GM21390 (cell line): Measurements from ENCODE around the gene TP73.

Source experiments
- ATAC-seq: cut with Tn5 transposase; IDR thresholded peaks from one replicate; pipeline ENCODE4 v1.9.1; 2021; ENCODE audit not compliant: unreplicated experiment

The TP73 gene

GRCh38 chr1:3651930-3652547, at the start of gene TP73:
TP73 (plus strand) TSS chr1:3652516; CDS start chr1:3682366, 29,850 bp downstream.
- no peak for ATAC-seq

DNA sequence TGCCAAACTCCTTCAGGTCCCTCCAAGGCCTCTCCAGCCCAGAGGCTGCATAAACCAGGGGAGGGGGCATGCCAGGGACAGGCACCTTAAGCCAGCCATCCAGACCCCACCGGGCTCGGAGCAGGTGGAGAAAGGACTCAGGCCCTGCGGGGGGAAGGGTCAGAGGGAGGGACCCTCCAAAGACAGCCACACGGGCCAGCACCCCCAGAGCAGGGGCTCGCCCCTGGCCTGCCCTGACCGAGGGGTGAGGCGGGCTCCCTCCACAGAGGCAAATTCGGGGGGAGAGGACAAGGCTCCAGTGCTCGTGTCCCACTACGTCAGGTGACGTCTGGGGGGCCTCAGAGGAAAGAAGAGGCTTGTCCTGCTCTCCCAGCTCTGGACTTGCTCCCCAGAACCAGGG, 49.2 kb upstream of the TP73 start:
- ATAC-seq = no peak

DNA sequence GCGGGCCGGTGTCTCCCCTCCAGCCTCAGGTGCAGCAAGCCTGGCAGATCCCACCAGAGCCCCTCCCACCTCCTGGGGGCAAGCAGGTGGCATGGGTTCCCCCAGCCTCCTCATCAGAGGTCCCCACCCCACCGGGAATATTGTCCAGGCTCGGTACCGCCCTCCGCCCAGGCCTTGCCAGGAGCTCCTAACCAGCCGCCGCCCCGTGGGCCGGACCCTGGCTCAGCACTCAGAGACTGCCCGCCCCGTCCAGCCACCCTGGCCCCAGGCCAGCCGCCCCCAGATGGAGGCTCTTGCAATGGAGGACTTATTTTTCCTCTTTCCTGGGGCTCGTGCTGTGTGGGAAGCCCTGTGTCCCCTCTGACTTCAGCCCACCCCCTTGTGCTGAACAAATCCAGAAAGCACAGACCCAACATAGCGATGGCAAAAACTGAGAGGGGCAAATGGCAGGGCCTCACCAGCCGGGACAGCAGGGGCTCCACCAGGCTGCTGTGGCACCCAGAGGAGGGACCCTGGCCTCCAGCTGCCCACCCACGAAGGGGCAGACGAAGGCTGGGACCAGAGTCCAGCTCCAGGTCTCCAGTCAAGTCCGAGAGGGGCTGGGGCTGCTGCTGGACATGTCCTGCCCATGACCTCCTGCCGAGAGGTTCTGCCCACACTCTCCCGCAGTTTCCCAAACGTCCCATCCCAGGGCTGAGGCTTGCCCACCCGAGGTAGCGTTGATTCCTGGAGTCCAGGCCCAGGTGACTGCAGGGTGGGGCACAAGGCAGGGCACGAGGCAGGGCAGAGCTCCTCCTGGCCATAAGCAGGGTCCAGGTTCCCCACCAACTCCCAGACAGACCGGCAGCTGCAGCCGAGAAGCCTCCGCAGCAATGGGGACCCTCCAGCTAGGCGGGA, 48.5 kb upstream of the TP73 start:
- ATAC-seq = no peak

DNA sequence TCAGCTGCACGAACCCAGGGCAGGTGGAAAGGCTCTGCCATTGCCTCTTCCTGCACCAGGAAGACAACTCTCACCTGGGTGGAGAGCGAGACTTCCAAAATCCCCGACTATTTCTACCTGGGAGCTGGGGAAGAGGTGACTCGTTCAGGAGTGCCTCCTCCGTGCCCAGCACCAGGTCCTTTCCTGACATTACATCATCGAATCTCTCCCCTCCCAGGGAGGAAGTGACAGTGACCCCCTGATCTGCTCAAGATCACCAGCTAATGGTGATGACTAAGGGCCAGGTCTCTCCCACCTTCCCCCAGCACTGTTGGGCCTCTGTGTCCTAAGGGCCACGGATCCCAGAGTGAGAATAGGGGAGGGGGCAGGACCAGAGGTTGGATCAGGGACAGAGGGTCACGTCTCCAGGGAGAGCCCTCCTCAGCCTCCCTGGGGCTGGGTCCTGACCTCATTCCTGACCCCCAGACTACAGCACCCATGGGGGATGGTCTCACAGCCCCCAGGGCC, 47.8 kb upstream of the TP73 start:
- no peak for ATAC-seq

DNA sequence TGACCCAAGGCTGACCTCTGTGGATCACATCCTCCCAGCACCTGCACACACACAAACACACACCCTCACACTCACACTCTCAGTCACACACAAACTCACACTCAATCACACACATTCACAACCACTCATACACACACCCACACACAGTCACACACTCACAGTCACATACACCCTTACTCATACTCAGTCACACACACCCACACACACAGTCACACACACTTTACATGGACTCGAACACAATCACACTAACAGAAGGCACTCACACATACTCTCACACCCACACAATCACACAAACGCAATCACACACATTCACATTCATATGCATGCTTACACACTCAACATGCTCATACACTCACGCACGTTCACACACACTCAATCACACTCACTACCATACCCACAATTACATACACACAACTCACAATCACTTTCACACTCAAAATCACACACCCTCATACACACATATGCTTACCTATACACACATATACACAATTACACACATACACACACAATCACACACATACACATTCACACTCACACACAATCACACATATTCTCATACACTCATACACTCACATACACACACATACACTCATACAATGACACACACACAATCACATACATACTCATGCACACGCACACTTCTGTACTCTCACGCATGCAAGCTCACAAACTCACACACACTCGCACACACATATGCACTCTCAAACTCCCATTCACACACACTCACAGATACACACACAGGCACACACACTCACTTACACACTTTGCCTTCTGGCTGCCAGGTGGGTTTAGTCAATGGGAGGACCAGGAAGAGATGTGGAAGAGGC, 47.1 kb upstream of the TP73 start:
- ATAC-seq = no peak

DNA sequence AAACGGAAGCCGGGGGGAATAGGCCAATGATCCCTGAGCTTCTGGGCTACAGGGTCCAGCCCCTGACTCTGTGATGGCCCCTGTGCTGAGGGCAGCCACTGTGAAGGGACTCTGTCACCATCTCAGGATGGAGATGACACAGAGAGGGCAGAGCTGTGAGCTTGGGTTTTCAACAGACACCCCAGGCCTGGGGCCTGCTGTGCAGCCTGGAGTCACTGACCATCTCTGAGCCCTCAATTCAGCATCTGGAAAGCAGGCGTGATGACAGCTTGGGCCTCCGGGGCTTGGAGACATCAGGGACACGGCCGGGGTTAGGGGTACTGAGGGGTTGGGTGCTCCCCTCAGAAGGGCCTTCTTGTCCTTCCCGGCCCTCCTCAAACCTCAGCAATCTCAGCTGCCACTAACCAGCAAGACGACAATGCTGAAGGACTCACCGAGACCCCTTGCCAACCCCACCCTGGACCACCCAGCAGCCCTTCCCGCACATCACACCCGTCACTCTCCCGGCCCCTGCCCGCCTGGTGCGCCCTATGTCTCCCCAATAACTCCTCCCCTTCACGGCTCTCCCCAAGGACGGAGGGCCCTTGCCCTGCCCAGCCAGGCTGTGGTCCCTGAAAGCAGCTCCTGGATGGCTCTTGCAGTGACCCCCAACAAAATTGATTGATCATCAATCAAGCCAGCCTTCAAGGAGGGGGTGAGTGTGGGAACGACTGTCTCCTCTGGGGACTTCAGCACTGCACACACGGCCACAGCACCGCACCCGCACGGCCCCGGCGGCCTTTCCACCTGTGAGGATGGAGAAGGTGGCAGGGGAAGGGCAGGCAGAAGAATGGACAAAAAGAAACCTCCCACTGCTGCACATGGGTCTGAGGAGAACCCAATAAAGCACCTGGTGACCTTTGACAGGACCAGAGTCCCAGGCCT, 45.3 kb upstream of the TP73 start:
- ATAC-seq = no peak

GRCh38 chr1:3607703-3608065, 44.6 kb upstream of the TP73 start:
- no peak for ATAC-seq

GRCh38 chr1:3608154-3608553, 44.2 kb upstream of the TP73 start:
- ATAC-seq = no peak

DNA sequence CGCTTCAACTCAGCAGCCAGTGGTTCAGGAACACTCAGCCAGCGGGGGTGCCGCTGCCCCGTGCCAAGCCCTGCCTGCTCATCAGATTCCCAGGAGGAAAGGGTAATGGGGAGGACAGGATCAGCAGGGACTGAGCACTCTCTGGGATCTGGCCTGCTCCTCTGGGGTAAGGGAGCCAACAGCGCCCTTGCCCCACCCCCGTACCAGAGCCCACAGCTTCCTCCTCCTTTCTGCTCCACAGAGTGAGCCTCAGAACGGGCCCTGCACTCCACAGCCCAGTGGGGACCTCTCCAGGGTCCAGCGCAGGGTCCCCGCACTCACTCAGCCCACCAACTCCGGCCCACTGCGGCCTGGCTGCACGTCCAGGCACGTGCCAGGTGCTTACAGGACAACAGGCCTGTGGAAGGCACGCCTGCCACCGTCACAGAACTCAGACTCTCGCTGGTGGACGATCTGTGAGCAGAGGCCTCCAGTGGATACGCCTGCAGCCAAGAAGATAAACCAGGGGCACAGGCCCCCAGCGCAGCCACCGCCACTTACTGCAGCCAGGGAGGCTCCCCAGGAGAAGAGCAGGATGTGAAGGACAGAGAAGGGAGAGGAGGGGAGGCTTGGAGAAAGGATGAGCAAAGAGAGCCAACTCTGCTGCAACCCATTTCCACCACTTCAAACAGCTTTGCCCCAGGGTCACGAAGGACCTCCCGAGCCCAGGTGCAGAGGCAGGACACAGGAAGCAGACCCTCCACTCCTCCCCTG, 43.1 kb upstream of the TP73 start:
- ATAC-seq = no peak

DNA sequence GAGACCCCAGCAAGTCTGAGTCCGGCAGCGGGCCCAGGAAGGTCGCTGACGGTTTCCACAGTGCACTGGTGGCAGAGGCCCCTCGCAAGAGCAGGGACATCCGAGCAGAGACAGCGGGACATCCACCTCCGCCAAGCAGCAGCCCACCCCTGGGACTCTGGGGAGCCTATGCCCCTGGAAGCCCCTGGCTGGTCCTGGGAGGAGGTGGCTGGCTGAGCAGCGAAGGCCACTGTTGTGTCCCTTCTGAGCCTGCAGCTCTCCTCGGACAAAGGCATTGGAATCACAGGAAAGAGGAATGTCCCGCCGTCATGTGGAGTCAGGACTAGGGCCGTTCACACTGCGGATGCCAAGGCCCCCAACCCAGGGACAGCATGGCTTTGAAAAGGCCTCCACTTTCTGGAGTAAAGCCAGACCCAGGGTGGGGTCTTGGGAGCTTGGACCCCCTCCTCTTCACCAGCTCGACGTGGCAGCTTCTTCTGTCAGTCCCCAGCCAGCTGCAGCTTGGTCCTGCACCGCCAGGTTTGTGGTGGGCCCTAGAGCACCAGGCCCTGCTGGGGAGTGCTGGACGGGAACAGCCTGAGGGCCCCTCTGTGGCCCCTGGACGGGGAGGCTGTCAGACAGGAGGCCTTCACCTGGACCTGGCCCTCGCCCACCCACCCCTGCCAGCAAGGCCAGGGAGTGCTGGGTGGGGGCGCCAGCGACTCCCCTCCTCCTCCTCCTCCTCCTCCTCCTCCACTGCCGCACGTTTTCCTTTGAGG, 42.4 kb upstream of the TP73 start:
- no peak for ATAC-seq

DNA sequence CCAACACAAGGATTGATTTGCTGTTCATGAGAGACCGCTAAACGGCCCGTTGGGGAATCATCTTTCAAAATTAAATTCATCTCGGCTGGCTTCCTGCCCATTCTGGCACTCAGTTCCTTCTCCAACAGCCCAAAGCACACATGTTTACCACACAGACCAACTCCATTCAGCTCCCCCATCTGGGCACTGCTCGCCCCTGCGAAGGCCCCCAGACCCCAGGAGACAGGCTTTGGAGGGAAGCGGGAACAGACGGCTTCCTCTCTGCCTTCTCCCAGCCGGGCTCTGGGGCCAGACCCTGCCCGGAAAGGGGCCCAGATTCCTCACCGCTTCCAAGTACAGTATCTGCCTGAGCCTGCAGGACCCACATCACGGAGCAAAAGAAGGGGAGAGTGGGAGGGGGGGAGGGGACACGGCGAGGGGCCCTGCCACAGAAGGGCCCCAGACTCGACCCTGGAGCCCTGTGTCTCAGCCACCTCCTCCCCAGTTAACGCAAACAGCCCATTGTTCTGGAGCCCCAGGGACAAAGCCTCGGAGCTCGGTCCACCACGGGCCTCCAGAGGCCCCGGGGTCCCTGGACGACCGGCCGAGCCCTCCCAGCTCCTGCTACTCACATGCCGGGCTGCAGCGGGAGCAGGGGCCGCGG, 41.7 kb upstream of the TP73 start:
- ATAC-seq = no peak

GRCh38 chr1:3611170-3612019, 40.9 kb upstream of the TP73 start, which contains the start of gene MEGF6:
MEGF6 (minus strand) TSS chr1:3611508; CDS start chr1:3611268, 240 bp downstream.
- no peak for ATAC-seq

GRCh38 chr1:3612123-3612522, 40.2 kb upstream of the TP73 start:
- ATAC-seq = no peak

DNA sequence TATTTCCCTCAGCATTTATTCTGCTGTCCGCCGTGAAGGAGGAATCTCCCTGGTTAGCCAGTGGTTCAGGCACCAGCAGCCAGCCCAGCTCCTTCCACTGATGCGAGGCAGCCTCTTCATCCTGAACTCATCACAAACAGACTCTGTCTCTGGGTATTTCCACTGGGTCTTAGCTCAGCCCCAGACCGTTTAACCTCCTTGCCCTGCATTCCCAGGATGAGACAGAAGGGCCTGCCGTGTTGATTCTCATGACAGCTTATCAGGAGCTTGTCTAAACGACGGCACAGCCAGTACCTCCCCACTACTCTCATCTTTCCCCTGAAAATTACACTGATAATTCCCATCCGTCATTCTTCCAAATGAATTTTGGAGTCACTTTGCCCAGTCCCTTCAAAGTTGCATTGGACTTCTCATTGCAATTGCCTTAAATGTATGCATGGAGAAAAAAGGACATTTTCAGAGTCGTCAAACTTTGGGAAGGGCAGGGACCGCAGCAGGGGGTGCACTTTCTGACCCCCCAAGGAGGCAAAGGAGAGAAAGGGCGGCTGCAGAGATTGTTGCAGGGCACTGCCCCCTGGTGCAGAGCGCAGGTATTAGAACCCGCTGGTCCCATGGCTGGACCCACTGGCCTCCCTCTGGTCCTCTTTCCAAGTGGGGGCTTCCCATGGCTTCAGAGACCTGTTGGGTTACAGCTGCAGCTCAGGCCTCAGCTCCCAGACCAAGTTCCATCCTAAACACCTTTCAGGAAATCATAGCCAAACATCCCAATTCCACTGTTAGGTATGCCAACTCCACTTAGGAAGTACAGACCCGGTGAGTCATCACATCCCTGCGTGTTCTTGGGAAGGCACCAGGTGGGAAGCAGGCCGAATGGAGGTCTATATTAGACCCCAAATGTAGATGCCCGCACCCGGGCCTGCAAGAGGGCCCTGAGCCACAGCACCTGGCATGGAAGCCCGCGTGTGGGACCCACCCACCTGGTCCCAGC, 37.3 kb upstream of the TP73 start:
- no peak for ATAC-seq

DNA sequence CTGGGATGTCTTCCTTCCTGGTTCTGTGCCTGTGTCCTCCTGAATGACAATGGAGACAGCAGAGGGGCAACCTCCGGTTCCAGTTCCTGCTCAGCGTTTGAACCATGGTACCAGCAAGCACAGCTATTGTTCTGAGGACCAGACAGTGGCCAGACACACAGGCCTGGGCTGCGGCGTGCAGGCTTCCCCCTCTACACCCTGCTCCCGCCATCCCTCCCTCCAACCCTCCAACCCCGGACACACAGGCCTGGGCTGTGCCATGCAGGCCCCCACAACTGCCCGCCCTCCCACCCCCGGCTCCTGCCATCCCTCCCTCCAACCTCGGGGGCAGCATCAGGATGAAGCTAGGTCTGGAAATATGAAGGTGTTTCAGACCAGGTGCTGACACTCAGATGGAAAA, 35.5 kb upstream of the TP73 start:
- ATAC-seq = no peak

DNA sequence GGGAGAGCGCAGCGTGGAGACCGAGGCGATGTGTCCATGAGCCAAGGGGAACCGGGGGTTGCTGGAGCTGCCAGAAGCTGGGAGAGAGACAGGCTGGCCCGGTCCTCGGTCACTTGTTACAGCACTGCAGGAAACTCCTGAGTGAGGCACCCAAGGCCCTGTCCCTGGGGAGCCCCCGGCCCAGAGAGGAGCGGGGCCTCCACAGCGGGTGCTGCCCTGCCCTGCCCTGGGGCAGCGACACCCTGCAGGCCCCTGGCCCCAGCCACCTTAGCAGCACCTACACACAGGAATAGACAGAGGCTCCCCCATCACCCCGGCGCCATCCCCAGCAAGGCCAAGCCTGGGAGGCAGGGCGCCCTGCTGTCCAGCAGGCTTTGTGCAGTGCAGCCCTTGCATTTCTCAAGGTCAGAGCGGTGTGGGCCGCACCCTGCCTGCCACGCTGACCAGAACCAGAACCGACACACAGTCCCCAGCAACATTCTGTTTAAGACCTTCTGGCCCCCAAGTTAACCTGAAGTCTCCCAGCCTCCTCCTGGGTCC, 34.4 kb upstream of the TP73 start:
- no peak for ATAC-seq
